ENCODE results near the gene DHRS2.

The DHRS2 gene

GRCh38 chr14:23613242-23614070 is 22.7 kb upstream of the DHRS2 start:
- no peak for DNase-seq

DNA sequence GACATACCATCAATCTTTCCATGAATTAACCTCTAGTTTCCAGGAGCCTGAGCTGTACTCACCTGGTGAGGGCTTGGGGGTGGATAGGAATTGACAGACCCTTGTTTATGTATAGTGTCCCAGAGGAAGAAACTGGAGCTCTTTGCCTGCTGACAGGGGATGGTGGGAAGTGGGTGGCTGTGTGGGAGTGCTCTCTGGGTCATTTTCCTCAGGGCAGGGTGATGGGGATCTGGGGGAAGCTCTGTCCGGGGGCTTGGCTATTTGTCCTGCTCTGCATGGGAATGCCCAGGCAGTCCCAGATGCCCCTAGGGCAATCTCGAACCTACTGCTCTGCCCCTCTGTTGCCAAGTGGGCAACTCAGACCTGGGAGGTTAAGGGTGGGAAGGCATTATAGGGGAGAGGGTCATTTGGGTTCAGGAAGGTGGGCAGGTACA is 21.8 kb upstream of the DHRS2 start:
- no peak for DNase-seq

- DNase-seq, result no peak
Measured at GRCh38 chr14:23615856-23616255, 20.3 kb upstream of the DHRS2 start.

- no peak for DNase-seq
Measured at GRCh38 chr14:23617539-23617938, 18.6 kb upstream of the DHRS2 start.

DNA sequence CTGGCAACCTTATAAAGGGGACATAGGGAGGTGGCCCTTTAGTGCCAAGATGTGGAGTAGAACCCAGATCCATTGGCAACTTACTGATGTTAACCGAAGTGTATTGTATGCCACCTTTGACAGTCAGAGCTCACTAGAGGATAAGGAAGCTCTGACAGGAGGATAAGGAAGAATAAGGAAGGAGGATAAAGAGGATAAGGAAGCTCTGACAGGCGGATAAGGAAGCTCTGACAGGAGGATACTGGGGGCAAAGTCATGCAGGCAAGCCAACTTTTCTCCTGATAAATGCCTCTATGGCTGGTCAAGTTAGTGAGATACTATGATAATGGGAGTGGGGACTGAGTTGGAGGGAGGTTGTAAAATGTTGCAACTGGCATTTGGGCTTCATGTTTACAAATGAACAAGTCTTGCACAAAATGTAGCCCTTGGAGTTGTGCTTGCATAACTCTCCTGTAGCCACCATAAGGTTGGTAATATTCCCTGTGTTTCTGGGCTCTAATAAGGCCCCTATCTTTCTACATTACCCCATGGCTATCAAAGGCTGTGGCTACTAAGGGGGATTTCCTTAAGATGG is 17.7 kb upstream of the DHRS2 start:
- DNase-seq, result no peak

GRCh38 chr14:23620177-23620702 is 15.9 kb upstream of the DHRS2 start:
- DNase-seq, result no peak

- no peak for DNase-seq
Measured at GRCh38 chr14:23621204-23621931, 14.8 kb upstream of the DHRS2 start.

- DNase-seq, result no peak
Measured at GRCh38 chr14:23621932-23622730, 14.0 kb upstream of the DHRS2 start.

DNA sequence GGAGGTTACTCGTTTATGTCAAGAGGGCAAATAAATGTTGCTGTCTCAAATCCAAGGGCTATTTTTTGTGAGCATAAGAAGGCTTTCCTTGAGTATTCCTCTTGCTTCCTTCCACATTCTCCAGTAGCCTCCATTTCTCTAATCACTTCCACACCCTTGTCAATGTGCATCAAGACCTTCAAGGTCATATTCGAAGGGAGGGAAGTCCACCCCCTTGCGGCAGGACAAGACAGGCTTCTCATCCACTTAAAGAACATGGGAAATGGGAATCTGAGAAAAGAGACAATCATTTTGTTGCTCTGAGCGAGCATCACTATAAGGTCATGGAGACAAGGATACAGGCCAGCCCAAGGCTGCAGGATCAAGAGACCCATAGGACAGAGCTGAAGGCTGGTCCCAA is 13.2 kb upstream of the DHRS2 start:
- DNase-seq, result no peak

- no peak for DNase-seq
Measured at GRCh38 chr14:23623962-23624361, 12.2 kb upstream of the DHRS2 start.

DNA sequence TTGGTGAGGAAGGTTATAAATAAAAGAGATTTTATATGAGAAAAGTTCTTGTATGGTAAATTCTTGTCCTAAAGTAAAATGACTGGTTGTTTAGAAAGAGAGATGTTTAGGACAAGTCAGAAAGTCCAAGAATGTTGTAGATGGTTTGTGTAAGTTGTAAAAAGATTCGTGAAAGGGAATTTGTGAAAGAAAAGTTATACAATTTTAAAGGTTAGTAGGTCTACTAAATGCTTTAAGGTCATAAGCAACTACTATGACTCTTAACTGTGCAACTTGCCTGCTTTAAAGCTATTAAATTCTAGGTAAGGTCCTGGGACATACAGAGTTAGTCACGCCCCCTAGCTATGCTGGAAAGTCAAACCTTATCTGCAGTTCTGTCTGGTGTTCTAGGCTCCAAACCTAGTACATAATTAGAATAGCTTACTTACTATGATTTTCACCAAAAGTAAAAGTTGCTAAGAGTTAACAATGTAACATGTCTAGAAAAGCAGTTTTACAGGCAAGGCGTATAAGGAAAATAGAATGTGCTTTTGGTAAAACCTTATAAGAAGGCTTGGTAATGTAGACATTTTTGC is 11.2 kb upstream of the DHRS2 start:
- no peak for DNase-seq

GRCh38 chr14:23626946-23627345 is 9.2 kb upstream of the DHRS2 start:
- DNase-seq, result no peak

GRCh38 chr14:23627961-23628360 is 8.2 kb upstream of the DHRS2 start:
- no peak for DNase-seq

GRCh38 chr14:23629204-23629603 is 7.0 kb upstream of the DHRS2 start:
- DNase-seq, result no peak

- DNase-seq, result no peak
Measured at GRCh38 chr14:23629832-23630396, 6.2 kb upstream of the DHRS2 start.

GRCh38 chr14:23630687-23631086 is 5.5 kb upstream of the DHRS2 start:
- no peak for DNase-seq

GRCh38 chr14:23631234-23631633 is 4.9 kb upstream of the DHRS2 start:
- DNase-seq, result no peak

- DNase-seq, result peak; percentile 75 to 80
Measured at GRCh38 chr14:23631702-23632460, 4.3 kb upstream of the DHRS2 start.

DNA sequence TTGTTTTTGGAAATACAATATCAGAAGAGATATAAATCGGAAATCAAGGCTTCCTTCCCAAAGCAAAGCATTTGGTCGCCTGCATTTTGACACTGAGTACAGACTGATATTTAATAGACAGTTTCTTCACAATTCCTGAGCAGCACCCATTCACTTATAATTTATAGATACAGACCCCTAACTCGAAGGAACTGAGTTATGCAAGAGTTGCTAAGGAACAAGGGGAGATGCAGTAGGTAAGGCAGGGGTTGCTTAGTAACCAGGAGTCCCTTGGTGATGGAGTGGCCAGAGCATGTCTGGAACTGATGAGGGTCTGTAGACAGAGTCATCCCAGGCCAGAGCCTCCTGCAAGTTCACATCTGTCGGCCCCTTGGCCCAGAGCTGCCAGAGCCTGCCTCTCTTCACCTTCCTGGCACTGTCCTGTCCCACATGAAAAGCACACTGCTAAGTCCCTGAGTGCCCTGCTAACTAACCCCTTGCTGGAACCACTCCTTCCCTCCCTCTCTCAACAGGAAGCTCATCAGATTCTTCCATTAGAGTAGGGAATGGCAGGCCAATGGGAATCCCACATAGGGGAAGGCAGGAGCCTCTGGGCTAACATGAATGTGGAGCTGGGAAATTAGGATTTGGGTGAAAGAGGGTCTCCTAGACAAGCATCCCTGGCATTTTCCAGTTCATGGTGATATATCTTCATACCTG is 3.6 kb upstream of the DHRS2 start:
- no peak for DNase-seq

DNA sequence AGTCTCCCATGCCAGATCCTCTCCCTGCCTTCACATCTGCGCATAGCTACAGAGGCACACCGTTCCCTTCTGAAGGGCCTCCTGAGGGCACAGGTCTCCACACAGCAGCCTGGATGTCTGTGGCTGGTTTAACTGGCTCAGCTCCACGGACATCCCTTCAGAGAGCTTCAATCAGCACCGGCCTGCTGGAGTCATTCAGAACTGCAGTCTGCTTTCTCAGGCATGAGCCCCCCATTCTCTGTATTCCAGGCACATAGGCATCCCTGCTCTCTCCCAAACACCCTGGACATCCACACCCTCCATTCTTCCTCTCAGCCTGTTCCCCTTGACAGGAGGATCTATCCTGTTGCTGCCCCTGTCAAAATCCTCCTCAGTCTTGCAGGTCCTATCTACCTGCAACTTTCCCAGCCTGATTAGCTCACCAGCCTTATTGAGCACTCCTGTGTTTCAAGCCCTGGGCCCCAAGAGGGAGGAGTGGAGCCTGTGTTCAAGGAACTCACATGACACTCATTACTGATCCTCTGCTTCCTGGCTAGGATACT is 2.9 kb upstream of the DHRS2 start:
- no peak for DNase-seq
